ENCODE measurements around the gene RALB. TPM values are rescaled to one million over a fixed set of nuclear protein-coding genes. Genes with fewer than 3 reads are reported as not detected.

The RALB gene
- total and polyA plus RNA-seq, 2 experiments from 2014 or later = 15.2 to 17.4 TPM

- Histone ChIP-seq H3K4me3 (no peak overlapping the region), H3K9me2 (ENCODE audit: insufficient read depth) (no peaks in the 10 kb centered on the region), H2AFZ (no peak overlapping the region), H3K27ac (ENCODE audit: low read depth) (no peak overlapping the region), H3K79me2 (replicated peaks; ENCODE audit: insufficient read depth) (no peaks in the 10 kb centered on the region), H3K4me1 (ENCODE audit: insufficient read depth) (peaks cover 44% of the 10 kb centered on the region), H3F3A (replicated peaks; ENCODE audit: low read depth) (0 out of 2 replicates have a peak, but pooled peaks cover 6% of the 10 kb centered on the region), H3K36me3 (ENCODE audit: insufficient read depth) (no peaks in the 10 kb centered on the region), H4K20me1 (replicated peaks; ENCODE audit: insufficient read depth) (no peaks in the 10 kb centered on the region), H3K27me3 (ENCODE audit: insufficient read depth) (no peaks in the 10 kb centered on the region), H3K4me2 (peak overlapping the region; percentile 59)
- no peak for TF ChIP-seq JUNB (IDR thresholded peaks at IDR 0.05; ENCODE audit: unreplicated experiment)
- no peak for TF ChIP-seq POLR2AphosphoS5 (IDR thresholded peaks at IDR 0.05; ENCODE audit: low read depth)
- TF ChIP-seq REST (IDR thresholded peaks at IDR 0.05; ENCODE audit: unreplicated experiment) = no peak
- no peak for TF ChIP-seq NANOG (IDR thresholded peaks at IDR 0.05; ENCODE audit: borderline replicate concordance)
- no peak for TF ChIP-seq ETS1 (IDR thresholded peaks at IDR 0.05)
- no peak for TF ChIP-seq EZH2 (IDR thresholded peaks at IDR 0.05; ENCODE audit: low read depth, unreplicated experiment)
- no peak for TF ChIP-seq ZNF331 (CRISPR knock-in tag; IDR thresholded peaks at IDR 0.05; ENCODE audit: low read depth)
- no peak for TF ChIP-seq CREB1 (CRISPR knock-in tag; IDR thresholded peaks at IDR 0.05; ENCODE audit: low read depth)
- TF ChIP-seq ZNF114 (CRISPR knock-in tag; IDR thresholded peaks at IDR 0.05) = no peak
- no peak for TF ChIP-seq CTCF (conservative IDR thresholded peaks at IDR 0.05; ENCODE audit: low read depth in 2 of 2)
- TF ChIP-seq EZH2phosphoT487 (IDR thresholded peaks at IDR 0.05; ENCODE audit: unreplicated experiment) = no peak
- no peak for TF ChIP-seq ZNF462 (CRISPR knock-in tag; IDR thresholded peaks at IDR 0.05)
- no peak for TF ChIP-seq STAT1 (IDR thresholded peaks at IDR 0.05; ENCODE audit: unreplicated experiment)
- peaks cover 7% of the 10 kb centered on the region for H3K27me3 Mint-ChIP-seq (ENCODE audit: insufficient read depth, low read depth, poor library complexity)
- H3K4me3 Mint-ChIP-seq = no peak overlapping the region; the same call in 2 of the 3 replicates
- DNase-seq (ENCODE audit: low spot score) (no peak), ATAC-seq (no peak)
- H3K36me3 Mint-ChIP-seq (ENCODE audit: low read depth) = peaks cover 4% of the 10 kb centered on the region; the same call in 2 of the 3 replicates
- H3K4me1 Mint-ChIP-seq = peaks cover 57% of the 10 kb centered on the region
- no peaks in the 10 kb centered on the region for H3K9me3 Mint-ChIP-seq
- H3K27ac Mint-ChIP-seq = no peak overlapping the region; the same call in 1 of the 2 replicates
Measured at GRCh38 chr2:120291401-120292311, 39.0 kb downstream of the RALB start.

Measured in GM23338 (cell line).